Tracheal epithelial cell (primary cell): ENCODE results near the gene COMMD3. TPM values are rescaled to one million over a fixed set of nuclear protein-coding genes. Genes with fewer than 3 reads are reported as not detected.

ENCODE experiments used
- total RNA-seq: library from RNA; depleted of rRNA; stranded (reverse); fragments of >200 nt; gene quantifications from 2 replicates; pipeline ENCODE4 v1.2.1, GENCODE V29; 2014

The COMMD3 gene
- 30.7 and 43.6 TPM in 2 replicates for total RNA-seq

GRCh38 chr10:22316286-22317075 lies at the start of gene COMMD3:
COMMD3 (plus strand) TSS chr10:22316388; CDS start chr10:22316418, 30 bp downstream.

GRCh38 chr10:22320591-22321155 lies 4.5 kb downstream of the COMMD3 start, which contains the start of gene BMI1:
BMI1 (plus strand) TSS chr10:22321099; CDS start chr10:22326450, 5,351 bp downstream.

GRCh38 chr10:22345301-22346095 lies 29.3 kb downstream of the COMMD3 start, which contains the start of gene SPAG6:
SPAG6 (plus strand) TSS chr10:22345496; CDS start chr10:22345612, 116 bp downstream.

Other genes with a start within 250 kb of the COMMD3 start
- not detected in 2 replicates for gene EBLN1, start 98.4 kb upstream of the COMMD3 start, total RNA-seq
- gene BMI1, start 4.7 kb downstream of the COMMD3 start, total RNA-seq, result 23.4 and 43.5 TPM in 2 replicates
- not detected in 2 replicates for gene SPAG6, start 29.1 kb downstream of the COMMD3 start, total RNA-seq